ENCODE measurements around the gene PCCA. TPM values are rescaled to one million over a fixed set of nuclear protein-coding genes. Genes with fewer than 3 reads are reported as not detected.
A peak's percentile ranks its signal among the peaks of the same experiment; 100 is the strongest.

PCCA gene
- total and polyA plus RNA-seq, 2 donors (not counting 3 experiments of a cell fraction or from before 2014, with no cell fraction given), result 5.7 to 20.2 TPM

- POLR2A ChIA-PET, result no interaction called here
- CTCF ChIA-PET, result interaction anchor here (0.9 kb wide), 1 partner anchor 35 kb away, joined by 3 read pairs; no protein-coding TSS in a partner anchor
- TF ChIP-seq FOS (IDR thresholded peaks at IDR 0.05; ENCODE audit: borderline replicate concordance, insufficient read depth, low read length) (no peak), EZH2 (IDR thresholded peaks at IDR 0.05; ENCODE audit: borderline replicate concordance, low read depth, low read length, severe bottlenecking) (no peak), POLR2A (IDR thresholded peaks at IDR 0.05; ENCODE audit: low read depth, low read length) (no peak), POLR2AphosphoS5 (IDR thresholded peaks at IDR 0.05; ENCODE audit: insufficient read depth, low read depth, low read length) (no peak), MAX (IDR thresholded peaks at IDR 0.05; ENCODE audit: insufficient read depth, insufficient read length) (no peak), CTCF (IDR thresholded peaks at IDR 0.05; ENCODE audit: extremely low read depth in 1 of 2, insufficient read depth in 1 of 2, low read depth in 1 of 2, low read length in 2 of 2) (no peak), JUN (IDR thresholded peaks at IDR 0.05; ENCODE audit: borderline replicate concordance, insufficient read depth, insufficient read length, low read depth) (no peak), GATA2 (IDR thresholded peaks at IDR 0.05; ENCODE audit: insufficient read depth, insufficient read length, low read depth, low read length) (no peak), MYC (IDR thresholded peaks at IDR 0.05; ENCODE audit: low read depth, low read length) (no peak)
These were observed 180.9 kb downstream of the PCCA start for GRCh38 chr13:100269837-100270236.

More at GRCh38 chr13:100269837-100270236, 180.9 kb downstream of the PCCA start:
- no peaks in the 10 kb centered on the region for H3K79me2 ChIP-seq (ENCODE audit: control insufficient read depth, insufficient read depth, low read length)
- dilution Hi-C loops (cut with MboI; ENCODE audit: extremely low pct_ligation_motif_present, low sequenced_read_pairs) (no loop called here), intact Hi-C loops (cut with micrococcal nuclease) (no loop called here)
- no peak overlapping the region for H3K4me2 ChIP-seq (ENCODE audit: insufficient read depth, low read length)
- no peaks in the 10 kb centered on the region for H3K36me3 ChIP-seq (ENCODE audit: control insufficient read depth in 2 of 2, extremely low read depth in 1 of 2, insufficient read depth in 2 of 2, low read length in 2 of 2)
- no peak overlapping the region for H3K4me3 ChIP-seq (replicated peaks in 1 of 3; ENCODE audit: insufficient read depth in 1 of 3, low read depth in 1 of 3, low read length in 3 of 3)
- H3K9me3 ChIP-seq (replicated peaks; ENCODE audit: control insufficient read depth, insufficient read depth, low read length), result no peaks in the 10 kb centered on the region
- no peaks in the 10 kb centered on the region for H4K20me1 ChIP-seq (replicated peaks; ENCODE audit: control insufficient read depth, extremely low read depth, insufficient read depth, low read length)
- no TSS peak for BruUV-seq (replicated peaks)
- DNase-seq (ENCODE audit: low read depth, low spot score), result peak; percentile 93
- no peaks in the 10 kb centered on the region for H3K27me3 ChIP-seq (ENCODE audit: control insufficient read depth in 2 of 2, insufficient read depth in 2 of 2, low read length in 2 of 2)
- FAIRE-seq, result peak; percentile 75
- peaks cover 9% of the 10 kb centered on the region for H3K4me1 ChIP-seq (ENCODE audit: control insufficient read depth, extremely low read depth, insufficient read depth, low read length)
- H2AFZ ChIP-seq (ENCODE audit: low read depth, low read length), result no peak overlapping the region
- H3K9ac ChIP-seq (replicated peaks; ENCODE audit: extremely low read depth, insufficient read depth, low read length), result no peak overlapping the region
- no peaks in the 10 kb centered on the region for H3K9me1 ChIP-seq (replicated peaks; ENCODE audit: control insufficient read depth, extremely low read depth, insufficient read depth, low read length)
- H3K27ac ChIP-seq (ENCODE audit: insufficient read depth, low read depth, low read length), result no peak overlapping the region
